Measurements from ENCODE around the gene NHLH1. TPM values are rescaled to one million over a fixed set of nuclear protein-coding genes. Genes with fewer than 3 reads are reported as not detected.

The NHLH1 gene
- total RNA-seq, 4 donors from 2014 or later: 0.46 TPM; not detected in 3

GRCh38 chr1:160400646-160401486, 34.0 kb downstream of the NHLH1 start:
- DNase-seq (ENCODE audit: low spot score) (no peak), ATAC-seq (ENCODE audit: low FRiP score) (peak; percentile 6)
- no peak for TF ChIP-seq CTCF (IDR thresholded peaks at IDR 0.05)

GRCh38 chr1:160401487-160401805, 34.6 kb downstream of the NHLH1 start:
- no peak for TF ChIP-seq CTCF (IDR thresholded peaks at IDR 0.05)
- DNase-seq (ENCODE audit: low spot score) (no peak), ATAC-seq (ENCODE audit: low FRiP score) (no peak)

GRCh38 chr1:160402001-160402795, 35.3 kb downstream of the NHLH1 start:
- no peak for TF ChIP-seq CTCF (IDR thresholded peaks at IDR 0.05)
- DNase-seq (ENCODE audit: low spot score) (no peak), ATAC-seq (ENCODE audit: low FRiP score) (no peak)

- ATAC-seq (ENCODE audit: low FRiP score): no peak
Observed at GRCh38 chr1:160403244-160403643, 36.4 kb downstream of the NHLH1 start.

GRCh38 chr1:160404094-160404493, 37.2 kb downstream of the NHLH1 start:
- ATAC-seq (ENCODE audit: low FRiP score): no peak
- TF ChIP-seq CTCF (IDR thresholded peaks at IDR 0.05): no peak
- DNase-seq (ENCODE audit: low spot score): no peak

More at GRCh38 chr1:160403244-160403643, 36.4 kb downstream of the NHLH1 start:
- no peak for TF ChIP-seq CTCF (IDR thresholded peaks at IDR 0.05)
- DNase-seq (ENCODE audit: low spot score): no peak

GRCh38 chr1:160405331-160405877, 38.5 kb downstream of the NHLH1 start:
- DNase-seq (ENCODE audit: low spot score) (no peak), ATAC-seq (ENCODE audit: low FRiP score) (no peak)
- TF ChIP-seq CTCF (IDR thresholded peaks at IDR 0.05): no peak
